Activated CD4-positive, CD25-positive, alpha-beta regulatory T cell treated with anti-CD3 and anti-CD28 coated beads, Interleukin-2, amount 50 U/mL, for 16 hours (primary cell): ENCODE measurements around the gene MAN2A2.
A peak's percentile ranks its signal among the peaks of the same experiment; 100 is the strongest.
"Not testable (repeated sequence)": the region's sequence is repeated elsewhere in the genome, so short reads cannot be mapped to it uniquely, and the experiment has no call there.

ENCODE experiments used
- DNase-seq: peaks from one replicate; pipeline ENCODE4 v3.0.0-alpha.2; 2020; ENCODE audit warnings: low read depth, low spot score

MAN2A2 gene

GRCh38 chr15:90918034-90918788 is 15.1 kb downstream of the MAN2A2 start:
- DNase-seq, result no peak

GRCh38 chr15:90918835-90919234 is 15.7 kb downstream of the MAN2A2 start:
- DNase-seq, result no peak

GRCh38 chr15:90921887-90922286 is 18.8 kb downstream of the MAN2A2 start:
- no peak for DNase-seq

GRCh38 chr15:90922712-90923322 is 19.7 kb downstream of the MAN2A2 start:
- DNase-seq, result not testable (repeated sequence)

GRCh38 chr15:90924375-90924774 is 21.3 kb downstream of the MAN2A2 start:
- no peak for DNase-seq

- DNase-seq, result not testable (repeated sequence)
Measured at GRCh38 chr15:90926766-90927165, 23.7 kb downstream of the MAN2A2 start.

- not testable (repeated sequence) for DNase-seq
Measured at GRCh38 chr15:90928106-90928505, 25.0 kb downstream of the MAN2A2 start.

GRCh38 chr15:90929246-90930019 is 26.3 kb downstream of the MAN2A2 start:
- DNase-seq, result no peak

- no peak for DNase-seq
Measured at GRCh38 chr15:90930861-90931574, 27.9 kb downstream of the MAN2A2 start.

- DNase-seq, result no peak
Measured at GRCh38 chr15:90931575-90931827, 28.4 kb downstream of the MAN2A2 start.

- DNase-seq, result peak; percentile 80
Measured at GRCh38 chr15:90931828-90932659, 28.9 kb downstream of the MAN2A2 start, which contains the start of gene HDDC3. TSS of gene HDDC3 (minus strand) at chr15:90932549. CDS start at chr15:90932540, 9 bp downstream.

GRCh38 chr15:90932660-90932991 is 29.5 kb downstream of the MAN2A2 start:
- no peak for DNase-seq

GRCh38 chr15:90933301-90933700 is 30.2 kb downstream of the MAN2A2 start:
- DNase-seq, result no peak

GRCh38 chr15:90934256-90934948 is 31.3 kb downstream of the MAN2A2 start:
- peak; percentile 70 for DNase-seq

- DNase-seq, result peak; percentile 94
Measured at GRCh38 chr15:90934949-90935751, 32.0 kb downstream of the MAN2A2 start, which contains the start of gene UNC45A. TSS of gene UNC45A (plus strand) at chr15:90935285. CDS start at chr15:90935325, 40 bp downstream.

- no peak for DNase-seq
Measured at GRCh38 chr15:90936823-90937222, 33.7 kb downstream of the MAN2A2 start.

GRCh38 chr15:90938261-90938660 is 35.2 kb downstream of the MAN2A2 start:
- no peak for DNase-seq

- DNase-seq, result no peak
Measured at GRCh38 chr15:90939756-90940155, 36.7 kb downstream of the MAN2A2 start.

GRCh38 chr15:90941038-90941437 is 37.9 kb downstream of the MAN2A2 start:
- DNase-seq, result no peak
